ENCODE measurements around the gene ZNF672. TPM values are rescaled to one million over a fixed set of nuclear protein-coding genes. Genes with fewer than 3 reads are reported as not detected.
A peak's percentile ranks its signal among the peaks of the same experiment; 100 is the strongest.

ZNF672 gene
- total and polyA plus RNA-seq, 2 of the 4 experiments (the other 2 are of a cell fraction), result 6.6 to 12.6 TPM

DNA sequence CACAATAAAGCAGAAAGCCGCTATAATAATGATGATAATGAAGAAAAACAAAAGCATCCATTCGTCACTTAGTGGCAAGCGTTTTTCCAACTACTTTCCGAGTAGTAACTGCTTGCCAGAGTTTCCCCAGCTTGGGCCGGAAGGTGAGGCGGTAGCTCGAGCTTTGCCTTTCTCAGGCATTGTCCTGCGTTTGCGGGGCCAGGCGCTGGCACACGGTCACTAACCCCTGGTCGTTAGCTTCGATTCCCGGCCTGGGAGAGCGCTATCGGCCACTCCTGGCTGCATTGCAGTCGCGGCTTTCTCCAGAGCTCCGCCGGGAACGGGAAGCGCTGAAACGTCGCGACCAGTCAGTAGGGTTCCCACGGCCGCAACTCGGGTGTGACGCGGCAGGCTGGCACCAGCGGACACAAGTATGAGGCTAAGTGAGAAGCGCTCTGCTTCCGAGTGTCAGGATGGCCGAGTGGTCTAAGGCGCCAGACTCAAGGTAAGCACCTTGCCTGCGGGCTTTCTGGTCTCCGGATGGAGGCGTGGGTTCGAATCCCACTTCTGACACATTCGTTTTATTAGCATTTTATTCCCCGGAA is 35.5 kb downstream of the ZNF672 start (continued):
- TF ChIP-seq NFE2L2 (IDR thresholded peaks at IDR 0.05; ENCODE audit: low read depth, low read length) (peak; percentile 6; the same call in 1 of the 2 replicates), POLR2A (IDR thresholded peaks at IDR 0.05; ENCODE audit: low read depth, low read length) (0 out of 2 replicates have a peak, but pooled peaks have one; percentile 50)

GRCh38 chr1:248873993-248874533 is 36.0 kb downstream of the ZNF672 start:
- no peak overlapping the region for H2AK5ac ChIP-seq (ENCODE audit: low read depth, low read length)
- dilution Hi-C loops (cut with HindIII; ENCODE audit: low sequenced_read_pairs, unreplicated experiment) (no loop called here), intact Hi-C loops (cut with micrococcal nuclease) (loop anchor here (1.0 kb wide), 3 partner anchors 32 to 48 kb away; partner anchors contain the start of genes PGBD2 and ZNF672), in situ Hi-C loops (cut with MboI; ENCODE audit: low sequenced_read_pairs) (no loop called here)
- ChIA-PET CTCF (interaction anchor here (1.7 kb wide), 1 partner anchor 12 kb away, joined by 5 read pairs; no protein-coding TSS in a partner anchor), POLR2A (ENCODE audit: unreplicated experiment) (no interaction called here)
- no peaks in the 10 kb centered on the region for H3K4me1 ChIP-seq (ENCODE audit: control insufficient read depth, insufficient read depth, low read length)
- no peaks in the 10 kb centered on the region for H3K27me3 ChIP-seq (ENCODE audit: control insufficient read depth, insufficient read depth, low read length)
- H3K23ac ChIP-seq (ENCODE audit: low read depth, low read length), result no peak overlapping the region
- H3K36me3 ChIP-seq (ENCODE audit: control insufficient read depth, insufficient read depth, low read length), result no peaks in the 10 kb centered on the region
- no peak overlapping the region for H3K4ac ChIP-seq (ENCODE audit: low read depth, low read length)
- ATAC-seq (ENCODE audit: low read depth), result peak; percentile 79
- H4K20me1 ChIP-seq (ENCODE audit: insufficient read depth, low read length), result peaks cover 10% of the 10 kb centered on the region
- H2BK120ac ChIP-seq (ENCODE audit: low read depth, low read length), result no peak overlapping the region
- DNase-seq, result no peak
- no peaks in the 10 kb centered on the region for H3K79me1 ChIP-seq (ENCODE audit: low read depth in 1 of 2, low read length in 2 of 2)
- no peak overlapping the region for H2AK9ac ChIP-seq (replicated peaks; ENCODE audit: low read depth, low read length, poor library complexity)
- peak overlapping the region; percentile 69 for H3K4me2 ChIP-seq (ENCODE audit: low read depth, low read length)
- H3K56ac ChIP-seq (ENCODE audit: extremely low read depth, insufficient read depth, low read length), result no peak overlapping the region
- no peak overlapping the region for H4K8ac ChIP-seq (ENCODE audit: low read depth in 2 of 2, low read length in 2 of 2)
- BruUV-seq (replicated peaks), result no TSS peak
- TF ChIP-seq FOS (IDR thresholded peaks at IDR 0.05; ENCODE audit: low read depth, low read length) (peak; percentile 89), CEBPB (IDR thresholded peaks at IDR 0.05; ENCODE audit: low read depth, low read length) (peak; percentile 29; the same call in 1 of the 2 replicates), MAFK (IDR thresholded peaks at IDR 0.05; ENCODE audit: low read depth, low read length) (no peak), MAZ (IDR thresholded peaks at IDR 0.05; ENCODE audit: borderline replicate concordance, low read depth, low read length) (no peak; the same call in 1 of the 2 replicates), RFX5 (IDR thresholded peaks at IDR 0.05; ENCODE audit: low read depth, low read length) (peak; percentile 6; the same call in 1 of the 2 replicates), RCOR1 (IDR thresholded peaks at IDR 0.05; ENCODE audit: insufficient replicate concordance, low read length) (no peak), CHD1 (IDR thresholded peaks at IDR 0.05; ENCODE audit: low read depth, low read length) (peak; percentile 35; the same call in 1 of the 2 replicates)
- TF ChIP-seq, protein P1, sequence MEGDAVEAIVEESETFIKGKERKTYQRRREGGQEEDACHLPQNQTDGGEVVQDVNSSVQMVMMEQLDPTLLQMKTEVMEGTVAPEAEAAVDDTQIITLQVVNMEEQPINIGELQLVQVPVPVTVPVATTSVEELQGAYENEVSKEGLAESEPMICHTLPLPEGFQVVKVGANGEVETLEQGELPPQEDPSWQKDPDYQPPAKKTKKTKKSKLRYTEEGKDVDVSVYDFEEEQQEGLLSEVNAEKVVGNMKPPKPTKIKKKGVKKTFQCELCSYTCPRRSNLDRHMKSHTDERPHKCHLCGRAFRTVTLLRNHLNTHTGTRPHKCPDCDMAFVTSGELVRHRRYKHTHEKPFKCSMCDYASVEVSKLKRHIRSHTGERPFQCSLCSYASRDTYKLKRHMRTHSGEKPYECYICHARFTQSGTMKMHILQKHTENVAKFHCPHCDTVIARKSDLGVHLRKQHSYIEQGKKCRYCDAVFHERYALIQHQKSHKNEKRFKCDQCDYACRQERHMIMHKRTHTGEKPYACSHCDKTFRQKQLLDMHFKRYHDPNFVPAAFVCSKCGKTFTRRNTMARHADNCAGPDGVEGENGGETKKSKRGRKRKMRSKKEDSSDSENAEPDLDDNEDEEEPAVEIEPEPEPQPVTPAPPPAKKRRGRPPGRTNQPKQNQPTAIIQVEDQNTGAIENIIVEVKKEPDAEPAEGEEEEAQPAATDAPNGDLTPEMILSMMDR (conservative IDR thresholded peaks at IDR 0.05; ENCODE audit: low read depth, low read length), result no peak
- H3K18ac ChIP-seq (ENCODE audit: low read depth, low read length), result no peak overlapping the region
- peak overlapping the region; percentile 53 for H3K4me3 ChIP-seq (ENCODE audit: insufficient read depth, low read depth, low read length)
- H2AFZ ChIP-seq (replicated peaks; ENCODE audit: low read length, poor library complexity), result peak overlapping the region; percentile 41
- no peak overlapping the region for H2BK5ac ChIP-seq (ENCODE audit: low read depth, low read length, poor library complexity, severe bottlenecking)
- H3K14ac ChIP-seq (replicated peaks; ENCODE audit: low read depth, low read length), result 0 out of 2 replicates have a peak overlapping the region, but pooled peaks have one; percentile 11
- WGBS, 2 experiments (ENCODE audit: extremely low coverage in 2 of 2, insufficient read length in 1 of 2), result 0% methylated on average over 13 of the region's 23 CpGs; no CpG with 5 or more reads in 1 of the 2 experiments
- H2BK20ac ChIP-seq (ENCODE audit: low read depth, low read length), result no peak overlapping the region
- H3K27ac ChIP-seq (ENCODE audit: insufficient read depth, low read length), result no peak overlapping the region
- H3K9ac ChIP-seq (ENCODE audit: low read depth, low read length), result no peak overlapping the region
- no peak overlapping the region for H4K5ac ChIP-seq (ENCODE audit: low read depth, low read length)
- no peak overlapping the region for H2BK15ac ChIP-seq (ENCODE audit: low read depth, low read length)
- no peak overlapping the region for H4K91ac ChIP-seq (ENCODE audit: insufficient read depth, low read depth, low read length)
- H3K9me1 ChIP-seq (ENCODE audit: insufficient read depth, low read length), result no peaks in the 10 kb centered on the region; the same call in 1 of the 2 replicates
- H3K9me3 ChIP-seq (ENCODE audit: control insufficient read depth, insufficient read depth, low read length), result no peaks in the 10 kb centered on the region

All from IMR-90 (cell line).